ENCODE measurements around the gene RAB11FIP2. TPM values are rescaled to one million over a fixed set of nuclear protein-coding genes. Genes with fewer than 3 reads are reported as not detected.

RAB11FIP2 gene
- total and polyA plus RNA-seq, 2 of the 8 experiments (the other 6 are each of a cell fraction or from before 2014, with no cell fraction given): 3.1 to 12.7 TPM

DNA sequence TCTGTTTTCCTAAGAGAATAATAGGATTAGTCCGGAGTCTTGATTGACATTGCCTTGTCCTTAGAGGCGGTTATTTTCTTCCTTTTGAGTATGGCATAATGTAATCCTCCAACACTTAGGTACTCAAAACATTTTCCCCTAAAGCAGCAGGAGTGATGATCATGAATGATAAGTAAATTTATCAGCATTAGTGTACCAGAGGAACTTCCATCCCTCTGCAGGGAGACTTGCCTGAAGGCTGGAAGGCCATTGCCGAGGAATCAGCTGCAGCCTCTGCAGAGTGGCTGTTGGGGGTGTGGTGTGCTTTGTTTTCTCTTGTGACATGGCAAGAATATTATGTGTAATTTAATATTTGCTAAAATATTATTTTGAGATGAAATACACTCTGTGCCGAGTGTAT, 56.8 kb downstream of the RAB11FIP2 start:
- Histone ChIP-seq H3K14ac (ENCODE audit: insufficient read length) (no peak overlapping the region), H4K8ac (ENCODE audit: extremely low read depth, insufficient read depth, low read length) (no peak overlapping the region), H2BK5ac (ENCODE audit: low read depth, low read length) (no peak overlapping the region), H2BK120ac (replicated peaks; ENCODE audit: low read depth, low read length) (no peak overlapping the region), H3K9ac (replicated peaks in 1 of 4; ENCODE audit: extremely low read depth in 1 of 4, low read depth in 3 of 4, low read length in 3 of 4) (no peak overlapping the region), H2AFZ (ENCODE audit: low read length) (no peak overlapping the region), H3K4me2 (ENCODE audit: insufficient read depth in 1 of 2, low read depth in 2 of 2, low read length in 2 of 2) (no peak overlapping the region), H3K56ac (replicated peaks; ENCODE audit: insufficient read length, low read depth, low read length) (no peak overlapping the region), H3K4me3 (ENCODE audit: extremely low read depth in 1 of 4, insufficient read depth in 2 of 4, low read depth in 3 of 4, low read length in 4 of 4) (no peak overlapping the region), H3K4ac (replicated peaks; ENCODE audit: insufficient read length, low read depth, low read length) (no peak overlapping the region), H4K91ac (replicated peaks; ENCODE audit: insufficient read length, low read length) (no peak overlapping the region), H4K5ac (ENCODE audit: insufficient read length, low read depth, low read length) (no peak overlapping the region), H3K27me3 (replicated peaks in 1 of 4; ENCODE audit: control insufficient read depth in 3 of 4, extremely low read depth in 1 of 4, insufficient read depth in 3 of 4, low read length in 3 of 4) (no peaks in the 10 kb centered on the region), H3K23ac (ENCODE audit: insufficient read length) (no peak overlapping the region), H3K36me3 (ENCODE audit: control insufficient read depth in 2 of 4, insufficient read depth in 4 of 4, low read length in 3 of 4) (no peaks in the 10 kb centered on the region), H4K20me1 (replicated peaks in 1 of 2; ENCODE audit: control insufficient read depth in 1 of 2, insufficient read depth in 2 of 2, low read length in 2 of 2) (no peaks in the 10 kb centered on the region), H3K9me3 (ENCODE audit: insufficient read depth in 2 of 2, low read depth in 1 of 2, low read length in 1 of 2) (peaks cover 0 to 3% of the 10 kb centered on the region in 2 experiments; a peak in 1 of 4 replicates), H3K27ac (ENCODE audit: low read depth, low read length) (no peak overlapping the region), H3K23me2 (ENCODE audit: low read depth, low read length) (no peaks in the 10 kb centered on the region), H2BK12ac (ENCODE audit: low read depth, low read length) (no peak overlapping the region), H3K4me1 (replicated peaks in 1 of 4; ENCODE audit: control insufficient read depth in 3 of 4, insufficient read depth in 4 of 4, low read length in 3 of 4) (peaks cover 0 to 11% (median 6%) of the 10 kb centered on the region in 4 experiments; a peak in 4 of 7 replicates), H3K79me1 (ENCODE audit: low read depth, low read length) (no peaks in the 10 kb centered on the region), H2AK5ac (ENCODE audit: low read depth, low read length) (no peak overlapping the region), H3K79me2 (ENCODE audit: control insufficient read depth in 1 of 2, insufficient read depth in 2 of 2, low read length in 2 of 2) (no peaks in the 10 kb centered on the region), H3K18ac (ENCODE audit: extremely low read depth, low read length) (no peak overlapping the region), H2BK20ac (ENCODE audit: low read length) (no peak overlapping the region), H2BK15ac (ENCODE audit: low read length) (no peak overlapping the region)
- CTCF ChIA-PET (ENCODE audit: partially characterized antibody): interaction anchor here (1.1 to 1.4 kb wide), 2 partner anchors 10 to 35 kb away, joined by 3 read pairs; no protein-coding TSS in a partner anchor
- DNase-seq (ENCODE audit: low read depth in 1 of 2, low spot score in 2 of 2): no peak
- WGBS, 2 experiments (ENCODE audit: extremely low coverage in 1 of 2, insufficient coverage in 1 of 2, insufficient read length in 1 of 2, insufficient replicate concordance in 2 of 2, low coverage in 1 of 2, low lambda C conversion rate in 2 of 2, missing lambda C conversion rate in 1 of 2): 88% methylated on average over 4 of the region's 4 CpGs; no CpG with 5 or more reads in 1 of the 2 experiments
- FAIRE-seq: no peak
- TF ChIP-seq KDM4A (IDR thresholded peaks at IDR 0.05; ENCODE audit: low read depth, low read length, severe bottlenecking) (no peak), JUN (IDR thresholded peaks at IDR 0.05; ENCODE audit: low read depth, low read length) (no peak), EGR1 (IDR thresholded peaks at IDR 0.05; ENCODE audit: borderline replicate concordance, low read depth, low read length) (no peak), SAP30 (IDR thresholded peaks at IDR 0.05; ENCODE audit: insufficient read depth, insufficient replicate concordance, low read length) (no peak), RAD21 (IDR thresholded peaks at IDR 0.05 in 1 of 2, conservative IDR thresholded peaks at IDR 0.05 in 1 of 2; ENCODE audit: low read depth in 2 of 2, low read length in 2 of 2) (no peak), SP4 (IDR thresholded peaks at IDR 0.05; ENCODE audit: low read length) (no peak), MAFK (IDR thresholded peaks at IDR 0.05; ENCODE audit: low read depth, low read length) (no peak), CHD2 (IDR thresholded peaks at IDR 0.05; ENCODE audit: low read length) (no peak), SUZ12 (IDR thresholded peaks at IDR 0.05; ENCODE audit: low read length) (no peak), JUND (IDR thresholded peaks at IDR 0.05; ENCODE audit: low read length) (no peak), TAF1 (IDR thresholded peaks at IDR 0.05; ENCODE audit: low read depth, low read length) (no peak)
- POLR2A ChIA-PET (ENCODE audit: partially characterized antibody): interaction anchor here (1.0 to 1.6 kb wide), 2 partner anchors 10 to 64 kb away, joined by 3 read pairs; no protein-coding TSS in a partner anchor
